Measurements from ENCODE around the gene SOX11.
"Not testable (repeated sequence)": the region's sequence is repeated elsewhere in the genome, so short reads cannot be mapped to it uniquely, and the experiment has no call there.

The SOX11 gene

GRCh38 chr2:5691985-5692529, at the start of gene SOX11:
Gene SOX11 (plus strand): TSS chr2:5692384. CDS start chr2:5692722, 338 bp downstream.
- no peak for DNase-seq

GRCh38 chr2:5652734-5653133, 39.5 kb upstream of the SOX11 start:
- not testable (repeated sequence) for DNase-seq

- DNase-seq, result not testable (repeated sequence)
These were observed 38.4 kb upstream of the SOX11 start for GRCh38 chr2:5653756-5654155.

- DNase-seq, result no peak
These were observed 35.0 kb upstream of the SOX11 start for GRCh38 chr2:5657231-5657630.

GRCh38 chr2:5660591-5660990, 31.6 kb upstream of the SOX11 start:
- no peak for DNase-seq

GRCh38 chr2:5661362-5661761, 30.8 kb upstream of the SOX11 start:
- DNase-seq, result no peak

GRCh38 chr2:5664278-5664681, 27.9 kb upstream of the SOX11 start:
- DNase-seq, result no peak

- DNase-seq, result no peak
These were observed 27.1 kb upstream of the SOX11 start for GRCh38 chr2:5665066-5665465.

- no peak for DNase-seq
These were observed 25.4 kb upstream of the SOX11 start for GRCh38 chr2:5666798-5667197.

- DNase-seq, result not testable (repeated sequence)
These were observed 24.5 kb upstream of the SOX11 start for GRCh38 chr2:5667655-5668054.

GRCh38 chr2:5668682-5669250, 23.4 kb upstream of the SOX11 start:
- DNase-seq, result no peak

GRCh38 chr2:5672749-5673144, 19.4 kb upstream of the SOX11 start:
- no peak for DNase-seq

- no peak for DNase-seq
These were observed 18.8 kb upstream of the SOX11 start for GRCh38 chr2:5673145-5674025.

GRCh38 chr2:5674026-5674340, 18.2 kb upstream of the SOX11 start:
- no peak for DNase-seq

GRCh38 chr2:5677133-5677532, 15.1 kb upstream of the SOX11 start:
- DNase-seq, result no peak

- DNase-seq, result no peak
These were observed 8.7 kb upstream of the SOX11 start for GRCh38 chr2:5683471-5683870.

- no peak for DNase-seq
These were observed 7.0 kb upstream of the SOX11 start for GRCh38 chr2:5685225-5685624.

- DNase-seq, result no peak
These were observed 6.1 kb upstream of the SOX11 start for GRCh38 chr2:5686068-5686467.

- DNase-seq, result no peak
These were observed 5.6 kb upstream of the SOX11 start for GRCh38 chr2:5686536-5686935.

- no peak for DNase-seq
These were observed 2.4 kb upstream of the SOX11 start for GRCh38 chr2:5689750-5690149.

GRCh38 chr2:5690286-5690685, 1.9 kb upstream of the SOX11 start:
- no peak for DNase-seq

GRCh38 chr2:5690718-5691220, 1.4 kb upstream of the SOX11 start:
- no peak for DNase-seq

- no peak for DNase-seq
These were observed 781 bp upstream of the SOX11 start for GRCh38 chr2:5691221-5691984.
